NCI-H510A treated with DMSO at 0.1 percent for 48 hours (cell line): Measurements from ENCODE around the gene LGALS13.
A peak's percentile ranks its signal among the peaks of the same experiment; 100 is the strongest.

Experiments used
- DNase-seq: peaks from one replicate; lab custom pipeline; 2025; lab: John Stamatoyannopoulos, UW

The LGALS13 gene, protein sequence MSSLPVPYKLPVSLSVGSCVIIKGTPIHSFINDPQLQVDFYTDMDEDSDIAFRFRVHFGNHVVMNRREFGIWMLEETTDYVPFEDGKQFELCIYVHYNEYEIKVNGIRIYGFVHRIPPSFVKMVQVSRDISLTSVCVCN

DNA sequence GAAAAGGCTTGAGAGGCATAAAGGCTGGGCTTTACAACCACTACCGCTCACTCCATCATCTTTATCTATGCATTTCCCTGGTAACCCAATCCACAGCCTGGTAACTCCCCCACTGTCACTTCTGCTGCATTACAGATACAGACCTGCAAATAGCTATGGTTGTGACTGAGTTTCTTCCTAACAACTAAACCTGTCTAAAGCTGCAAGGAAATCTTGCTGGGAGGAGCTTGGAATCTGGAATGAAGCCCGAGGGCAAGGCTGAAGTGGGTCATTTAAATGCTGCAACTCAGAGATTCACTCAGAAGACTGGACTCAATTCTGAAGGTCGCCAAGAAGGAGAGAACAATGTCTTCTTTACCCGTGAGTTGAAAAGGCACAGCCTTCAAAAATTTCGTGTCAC is at the start of gene LGALS13:
TSS of gene LGALS13 (plus strand) at position 301 of the 400 bp plus-strand sequence. CDS start at position 346, 45 bp downstream.
- DNase-seq: no peak

DNA sequence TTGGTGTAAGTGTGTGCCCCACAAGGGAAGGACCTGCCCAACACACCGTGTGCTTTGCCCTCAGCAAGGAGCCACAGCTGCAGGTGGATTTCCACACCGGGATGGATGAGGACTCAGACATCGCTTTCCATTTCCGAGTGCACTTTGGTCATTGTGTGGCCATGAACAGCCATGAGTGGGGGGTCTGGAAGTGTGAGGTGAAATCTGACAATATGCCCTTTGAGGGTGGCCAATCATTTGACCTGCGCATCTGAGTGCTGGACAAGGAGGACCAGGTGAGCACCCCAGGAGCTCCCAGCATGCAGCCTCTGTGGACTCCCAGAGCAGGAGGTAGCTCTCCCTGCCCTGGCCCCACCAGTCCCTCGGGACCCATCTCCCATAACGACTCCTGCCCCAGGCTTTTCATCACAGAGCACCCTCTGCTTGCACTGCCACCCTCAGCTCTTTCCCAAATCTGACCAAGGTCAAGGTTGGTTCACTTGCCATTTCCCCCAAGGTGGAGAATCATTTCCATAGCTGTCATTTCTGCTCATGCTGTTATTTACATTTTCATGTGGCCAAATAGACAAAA is 49.2 kb upstream of the LGALS13 start:
- no peak for DNase-seq

DNA sequence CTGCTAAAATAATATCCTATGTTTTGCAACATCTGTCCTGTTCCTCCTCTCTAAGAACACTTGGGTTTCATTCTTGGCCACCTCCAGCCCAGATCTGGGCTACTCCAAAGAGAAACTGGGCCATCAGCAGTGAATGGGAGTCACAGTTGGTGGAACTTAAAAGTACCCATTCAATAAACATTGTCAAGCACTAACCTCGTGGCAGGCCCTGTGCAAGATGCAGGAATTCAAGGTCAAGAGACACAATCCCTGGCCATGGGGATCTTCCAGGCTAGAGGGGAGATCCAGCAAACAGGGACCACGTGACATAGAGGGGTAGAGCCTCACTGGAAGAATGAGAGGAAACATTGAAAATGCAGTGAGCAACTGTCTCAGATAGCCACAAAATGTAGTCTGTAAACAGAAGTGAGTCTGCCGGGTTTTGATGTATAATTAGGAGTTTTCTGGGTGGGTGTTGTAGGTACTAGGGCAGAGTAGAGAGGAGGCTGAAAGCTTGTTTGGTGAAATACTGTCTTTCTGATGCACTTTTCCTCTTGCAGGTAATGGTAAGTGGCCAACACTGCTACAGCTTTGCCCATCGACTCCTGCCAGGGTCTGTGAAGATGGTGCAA is 47.5 kb upstream of the LGALS13 start:
- DNase-seq: no peak

DNA sequence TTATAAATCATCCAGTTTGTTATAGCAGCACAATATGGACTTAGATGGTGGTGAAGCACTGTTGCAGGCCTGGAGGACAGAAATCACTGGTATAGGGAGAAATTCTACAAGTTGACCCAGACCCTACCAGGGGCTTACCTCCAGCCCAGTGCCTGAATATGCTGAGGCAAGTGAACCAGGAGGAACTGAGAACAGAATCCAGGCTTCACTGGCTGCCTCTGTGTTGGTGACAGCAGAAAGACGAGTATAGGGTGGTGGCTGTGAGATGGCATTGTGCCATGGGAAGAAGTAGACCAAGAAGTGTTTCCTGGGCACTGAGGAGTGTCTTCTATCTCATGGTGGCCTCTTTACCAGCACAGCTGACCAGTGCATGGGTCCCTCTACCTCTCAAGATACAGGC is 46.4 kb upstream of the LGALS13 start:
- no peak for DNase-seq

DNA sequence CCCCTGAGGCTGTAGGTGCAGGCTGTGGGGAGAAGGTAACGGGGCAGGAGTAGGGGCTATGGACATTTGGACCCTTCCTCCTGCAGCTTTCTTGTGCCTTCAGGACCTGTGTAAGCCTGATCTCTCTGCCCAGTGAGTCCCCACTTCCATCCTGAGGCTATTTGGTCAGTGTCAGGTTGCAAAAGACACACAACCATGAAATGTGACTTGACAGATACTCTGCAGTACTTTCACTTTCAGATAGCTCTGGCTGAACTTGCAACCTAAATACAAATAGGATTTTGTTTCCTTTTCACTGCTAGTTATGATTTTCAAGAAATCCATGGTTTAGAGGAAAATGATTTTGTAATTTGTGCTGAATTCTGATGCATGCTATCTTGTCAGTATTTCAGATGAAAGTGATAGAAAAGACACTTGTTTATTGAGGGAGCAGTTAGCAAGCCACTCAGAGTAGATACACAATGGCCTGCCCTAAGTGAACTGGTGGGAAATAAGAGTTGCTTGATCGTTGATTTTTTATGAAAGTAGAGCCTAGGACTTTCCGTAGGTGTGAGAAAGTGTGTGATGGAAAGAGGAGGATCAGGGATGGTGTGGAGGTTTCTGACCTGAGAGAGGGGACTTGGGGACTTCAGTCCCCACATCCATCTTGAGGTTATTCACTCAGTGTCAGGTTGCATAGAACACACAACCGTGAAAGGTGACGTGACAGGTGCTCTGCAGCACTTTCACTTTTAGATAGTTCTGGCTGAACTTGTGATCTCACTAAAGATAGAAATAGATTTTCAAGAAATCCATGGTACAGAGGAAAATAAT is 44.3 kb upstream of the LGALS13 start:
- peak; percentile 55 for DNase-seq

DNA sequence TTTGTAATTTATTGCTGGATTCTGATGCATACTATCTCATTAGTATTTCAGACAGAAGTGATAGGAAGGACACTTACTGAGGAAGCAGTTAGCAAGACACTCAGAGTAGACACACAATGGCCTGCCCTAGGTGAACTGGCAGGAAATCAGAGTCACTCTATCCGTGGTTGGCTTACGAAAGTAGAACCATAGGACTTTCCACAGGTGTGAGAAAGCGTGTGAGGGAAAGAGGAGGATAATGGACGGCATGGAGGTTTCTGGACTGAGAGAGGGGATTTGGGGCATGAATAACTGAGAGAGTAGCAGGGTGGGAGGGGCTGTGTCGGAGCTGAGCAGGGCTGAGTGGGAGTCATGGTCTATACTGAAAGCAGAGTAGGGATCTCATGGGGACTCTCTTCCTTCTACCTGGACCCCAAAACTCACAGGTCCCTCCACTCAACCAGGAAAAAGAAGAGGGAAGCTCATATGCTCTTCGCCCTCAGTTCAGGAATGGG is 43.7 kb upstream of the LGALS13 start:
- peak; percentile 34 for DNase-seq

DNA sequence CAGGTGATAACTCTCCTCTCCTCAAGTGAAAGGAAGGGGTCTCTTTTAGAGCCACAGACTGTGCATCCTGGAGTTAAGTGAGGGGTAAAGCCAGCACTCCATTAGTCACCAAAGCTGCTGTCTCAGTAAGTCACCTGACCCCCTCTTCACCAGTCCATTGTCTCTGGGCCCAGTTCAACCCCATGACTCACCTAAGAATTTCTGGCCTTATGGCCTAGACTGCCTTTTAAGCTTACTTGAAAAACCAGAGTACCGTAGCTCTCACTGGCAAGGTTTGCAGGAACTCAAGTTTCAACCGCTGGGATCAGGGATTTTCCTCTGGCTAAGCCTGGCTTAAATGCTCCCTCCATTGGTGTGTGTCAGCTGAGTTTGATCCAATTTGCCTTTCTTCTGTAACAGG is 38.9 kb upstream of the LGALS13 start:
- DNase-seq: no peak

DNA sequence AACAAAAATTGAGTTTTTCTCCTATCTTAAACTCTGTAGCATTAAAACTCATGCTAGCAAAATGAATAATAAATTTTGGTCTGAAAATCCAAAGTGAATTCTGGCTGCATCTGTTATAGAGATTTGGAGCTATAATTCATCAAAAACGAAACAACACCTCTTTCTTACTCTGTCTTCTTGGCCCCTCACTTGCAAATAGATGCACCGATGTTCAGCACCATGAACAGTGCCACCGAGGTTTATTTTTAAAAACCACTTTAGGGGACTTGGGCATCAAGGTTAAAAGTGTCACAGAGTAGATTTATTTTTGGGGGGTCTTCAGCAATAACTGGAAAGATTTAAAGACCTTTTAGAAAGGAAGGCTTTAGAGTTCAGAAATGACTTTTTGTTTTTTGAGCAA is 36.3 kb upstream of the LGALS13 start:
- DNase-seq: no peak

DNA sequence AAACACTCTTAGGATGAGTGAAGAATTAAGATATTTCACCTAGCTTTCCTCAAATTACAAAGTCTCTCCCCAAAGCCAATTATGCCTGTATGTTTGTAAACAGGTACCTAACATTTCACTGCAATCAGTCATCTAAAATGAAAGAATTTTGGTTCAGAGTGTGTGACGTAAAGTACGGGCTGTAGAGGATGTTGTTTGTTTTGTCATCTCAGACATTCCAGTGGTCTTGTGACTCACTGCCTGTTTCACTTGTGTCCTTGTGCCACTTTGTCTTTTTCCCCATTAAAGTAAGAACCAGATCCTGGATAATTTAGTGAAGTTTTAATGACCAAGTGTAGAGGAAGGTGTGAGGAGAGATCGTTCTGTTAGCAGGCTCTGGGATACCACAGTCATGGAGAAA is 33.7 kb upstream of the LGALS13 start:
- no peak for DNase-seq

DNA sequence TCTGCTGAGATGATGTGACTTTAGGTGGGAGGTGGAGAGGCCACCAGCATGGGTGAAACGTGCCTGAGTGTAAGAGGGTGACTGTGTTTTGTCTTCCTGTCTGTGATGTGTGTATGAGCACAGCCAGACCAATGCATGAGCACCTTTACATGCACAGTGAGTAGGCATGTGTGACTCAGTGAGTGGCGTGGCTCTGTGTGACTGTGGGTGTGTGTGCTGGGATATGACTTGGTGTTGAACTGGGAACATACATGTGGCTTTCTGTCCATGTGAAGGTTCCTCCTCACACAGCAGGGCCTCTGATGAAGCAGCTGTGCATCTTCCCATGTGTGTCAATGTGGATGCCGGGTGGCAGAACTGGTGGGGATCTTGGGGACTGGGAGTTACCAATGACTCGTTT is 19.9 kb upstream of the LGALS13 start:
- no peak for DNase-seq

DNA sequence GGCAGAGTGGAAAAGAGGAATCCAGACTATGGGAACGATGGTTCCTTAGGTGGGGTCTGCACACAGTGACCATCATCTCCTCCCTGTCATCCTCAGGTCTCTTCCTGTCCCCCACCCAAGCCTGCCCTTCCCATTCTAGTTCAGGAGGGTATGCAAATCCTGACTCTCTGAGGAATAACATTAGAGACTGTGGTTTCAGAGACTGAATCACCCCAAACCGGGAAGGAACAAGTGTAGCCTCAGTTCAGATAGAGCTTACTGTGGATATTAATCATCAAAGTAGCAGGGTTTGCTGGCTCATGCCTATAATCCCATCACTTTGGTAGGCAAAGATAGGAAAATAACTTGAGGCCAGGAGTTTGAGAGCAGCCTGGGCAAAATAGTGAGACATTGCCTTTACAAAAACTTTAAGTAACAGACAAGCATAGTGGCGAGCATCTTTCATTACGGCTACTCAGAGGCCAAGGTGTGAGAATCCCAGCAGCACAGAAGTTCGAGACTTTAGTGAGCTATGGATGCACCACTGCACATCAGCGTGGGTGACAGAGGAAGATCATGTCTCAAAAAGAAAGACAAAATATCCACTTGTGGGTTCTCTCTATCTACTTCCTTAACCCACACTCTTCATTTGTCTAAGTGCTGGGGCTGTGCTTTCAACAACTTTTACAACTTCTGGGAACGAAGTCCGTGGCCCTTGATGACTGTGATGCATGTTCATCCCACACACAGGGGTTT is 19.3 kb upstream of the LGALS13 start:
- no peak for DNase-seq

DNA sequence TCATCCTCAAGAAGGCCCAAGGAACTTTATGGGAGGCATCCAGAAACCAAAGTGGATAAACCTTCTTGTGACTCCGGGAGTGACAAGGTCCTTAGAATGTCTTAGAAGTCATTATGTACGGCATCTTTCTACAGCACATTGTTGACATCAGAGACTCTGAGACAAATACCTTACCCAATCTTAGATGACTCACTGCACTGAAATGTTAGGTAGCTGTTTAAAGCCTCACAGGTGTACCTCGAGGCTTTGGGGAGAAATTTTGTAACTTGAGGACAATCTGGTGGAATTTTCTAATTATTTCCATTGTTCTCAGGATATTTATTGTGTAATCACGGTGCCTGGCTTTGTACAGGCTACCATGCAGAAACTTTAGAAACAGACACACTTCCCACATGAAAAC is 14.8 kb upstream of the LGALS13 start:
- DNase-seq: no peak

DNA sequence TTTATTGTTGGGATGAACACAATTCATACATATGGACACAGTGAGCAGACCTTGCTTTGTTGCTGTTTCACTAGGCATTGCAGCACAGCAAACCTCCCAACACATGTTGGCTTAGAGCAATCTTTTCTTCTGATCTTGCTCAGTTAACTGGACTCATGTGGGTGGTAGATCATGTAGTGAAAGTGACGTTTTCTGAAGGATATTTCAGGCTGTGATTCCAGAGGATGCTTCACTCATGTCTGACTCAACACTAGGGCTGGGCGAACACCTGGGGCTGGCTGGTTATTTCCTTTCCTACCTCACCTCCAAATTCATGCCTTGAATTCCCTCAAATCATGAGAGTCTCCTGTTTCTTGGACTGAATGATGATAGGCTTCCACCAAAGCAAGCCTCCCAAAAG is 14.3 kb upstream of the LGALS13 start:
- no peak for DNase-seq

DNA sequence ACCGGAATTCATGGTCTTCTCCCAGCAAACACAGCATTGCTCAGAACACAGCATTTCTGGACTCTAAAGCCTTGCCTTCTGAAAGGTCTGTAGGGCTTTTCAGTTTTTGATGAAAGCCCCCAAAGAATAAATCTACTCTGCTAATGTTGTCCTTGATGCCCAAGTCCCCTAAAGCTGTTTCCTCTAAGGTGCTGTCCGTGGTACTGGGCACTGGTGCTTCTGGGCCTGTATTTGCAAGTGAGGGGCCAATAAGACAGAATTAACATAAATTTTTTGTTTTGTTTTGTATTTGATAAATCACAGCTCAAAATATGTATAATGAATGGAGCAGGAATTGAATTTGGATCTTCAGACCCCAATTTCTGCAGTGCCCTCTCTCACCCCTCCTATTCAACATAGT is 12.1 kb upstream of the LGALS13 start:
- DNase-seq: no peak

DNA sequence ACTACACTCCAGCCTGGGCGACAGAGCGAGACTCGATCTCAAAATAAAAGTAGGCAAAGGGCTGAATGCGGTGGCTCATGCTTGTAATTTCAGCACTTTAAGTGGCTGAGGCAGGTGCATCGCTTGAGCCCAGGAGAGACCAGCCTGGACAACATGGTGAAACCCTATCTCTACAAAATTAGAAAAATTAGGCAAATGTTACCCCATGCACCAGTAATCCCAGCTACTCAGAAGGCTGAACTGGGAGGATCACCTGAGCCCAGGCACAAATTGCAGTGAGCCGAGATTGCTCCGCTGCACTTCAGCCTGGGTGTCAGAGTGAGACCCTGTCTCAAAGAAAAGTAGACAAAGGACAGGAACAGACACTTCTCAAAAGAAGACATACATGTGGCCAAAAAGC is 9.9 kb upstream of the LGALS13 start:
- no peak for DNase-seq

DNA sequence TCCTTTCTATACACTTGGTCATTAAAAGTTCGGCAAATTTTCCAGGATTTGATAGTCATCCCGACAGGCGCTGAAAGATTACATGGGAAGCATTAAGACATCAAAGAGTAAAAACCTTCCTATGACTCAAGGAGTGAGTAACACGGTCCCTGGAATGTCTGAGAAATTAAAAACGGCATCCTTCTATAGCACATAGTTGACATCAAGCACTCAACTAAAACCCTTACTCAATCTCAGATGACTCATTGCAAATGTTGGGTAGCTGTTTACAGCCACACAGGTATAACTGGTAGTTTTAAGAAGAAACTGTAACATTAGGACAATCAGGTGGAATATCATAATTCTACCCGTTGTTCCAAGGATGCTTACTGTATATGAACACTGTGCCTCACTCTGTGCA is 6.4 kb upstream of the LGALS13 start:
- no peak for DNase-seq

DNA sequence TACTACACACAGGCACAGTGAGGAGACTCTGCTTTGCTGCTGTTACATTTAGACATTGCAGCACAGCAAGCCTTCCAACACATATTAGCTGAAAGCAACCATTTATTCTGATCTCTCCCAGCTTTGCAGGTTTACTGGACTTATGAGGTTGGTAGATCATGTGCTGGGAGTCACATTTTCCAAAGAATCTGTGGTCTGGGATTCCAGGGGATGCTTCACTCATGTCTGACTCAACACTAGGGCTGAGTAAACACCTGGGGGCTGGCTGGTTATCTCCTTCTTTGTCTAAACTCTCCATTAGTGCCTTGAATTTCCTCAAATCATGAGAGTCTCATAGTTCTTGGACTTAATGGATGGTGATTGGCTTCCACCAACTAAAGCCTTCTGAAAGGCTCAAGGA is 5.4 kb upstream of the LGALS13 start:
- no peak for DNase-seq

DNA sequence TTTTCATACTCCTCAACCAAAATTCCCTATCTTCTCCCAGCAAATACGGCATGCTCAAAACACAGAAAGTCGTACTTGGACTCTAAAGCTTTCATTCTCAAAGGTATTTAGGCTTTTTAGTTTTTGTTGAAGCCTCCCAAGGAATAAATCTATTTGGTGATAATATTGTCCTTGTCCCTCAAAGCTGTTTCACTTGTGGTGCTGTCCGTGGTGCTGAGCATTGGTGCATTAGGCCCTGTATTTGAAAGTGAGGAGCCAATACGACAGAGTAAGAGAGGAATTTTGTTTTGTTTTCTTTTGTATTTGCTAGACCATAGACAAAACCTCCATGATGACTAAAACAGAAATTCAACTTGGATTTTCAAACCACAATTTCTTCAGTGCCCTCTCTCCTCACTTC is 3.2 kb upstream of the LGALS13 start:
- no peak for DNase-seq

DNA sequence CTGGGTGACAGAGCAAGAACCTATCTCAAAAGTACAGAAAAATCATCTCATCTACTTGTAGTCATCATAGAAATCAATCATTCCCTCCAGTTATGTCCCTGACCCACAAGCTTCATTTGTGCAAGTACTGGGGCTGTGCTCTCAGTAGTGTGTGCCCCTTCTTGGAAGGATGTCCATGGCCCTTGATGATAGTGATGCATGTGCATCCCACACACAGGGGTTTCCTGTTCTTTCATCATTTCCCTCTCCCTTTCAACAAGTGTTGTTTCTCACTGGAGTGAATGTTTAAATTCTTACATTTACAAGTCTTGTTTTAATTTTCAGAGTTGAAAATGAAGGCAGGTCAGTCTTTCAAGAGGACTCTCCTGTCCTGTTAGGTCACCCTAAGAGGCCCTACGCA is 1.5 kb downstream of the LGALS13 start:
- DNase-seq: no peak

DNA sequence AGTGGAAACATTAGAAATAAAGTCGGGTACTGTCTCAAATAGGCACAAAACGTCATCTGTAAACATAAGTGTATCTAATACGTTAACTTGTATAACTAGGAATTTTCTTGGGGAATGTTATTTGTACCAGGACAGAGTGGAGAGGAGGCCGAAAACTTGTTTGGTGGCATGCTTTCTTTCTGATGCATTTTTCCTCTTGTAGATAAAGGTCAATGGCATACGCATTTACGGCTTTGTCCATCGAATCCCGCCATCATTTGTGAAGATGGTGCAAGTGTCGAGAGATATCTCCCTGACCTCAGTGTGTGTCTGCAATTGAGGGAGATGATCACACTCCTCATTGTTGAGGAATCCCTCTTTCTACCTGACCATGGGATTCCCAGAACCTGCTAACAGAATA is 4.7 kb downstream of the LGALS13 start:
- DNase-seq: no peak

DNA sequence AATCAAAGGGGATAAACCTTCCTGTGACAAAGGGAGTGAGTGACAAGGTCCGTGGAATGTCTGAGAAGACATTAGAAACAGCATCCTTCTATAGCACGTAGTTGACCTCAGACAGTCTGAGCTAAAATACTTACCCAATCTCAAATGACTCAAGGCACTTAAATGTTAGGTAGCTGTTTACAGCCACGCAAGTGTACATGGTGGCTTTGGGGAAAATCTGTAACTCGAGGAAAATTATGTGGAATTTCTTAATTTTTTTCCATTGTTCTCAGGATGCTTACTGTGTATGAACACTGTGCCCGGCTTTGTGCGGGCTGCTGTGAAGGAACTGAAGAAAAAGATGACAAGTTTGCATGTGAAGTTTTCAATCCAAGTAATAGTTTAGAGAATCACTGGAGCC is 5.2 kb downstream of the LGALS13 start:
- no peak for DNase-seq

DNA sequence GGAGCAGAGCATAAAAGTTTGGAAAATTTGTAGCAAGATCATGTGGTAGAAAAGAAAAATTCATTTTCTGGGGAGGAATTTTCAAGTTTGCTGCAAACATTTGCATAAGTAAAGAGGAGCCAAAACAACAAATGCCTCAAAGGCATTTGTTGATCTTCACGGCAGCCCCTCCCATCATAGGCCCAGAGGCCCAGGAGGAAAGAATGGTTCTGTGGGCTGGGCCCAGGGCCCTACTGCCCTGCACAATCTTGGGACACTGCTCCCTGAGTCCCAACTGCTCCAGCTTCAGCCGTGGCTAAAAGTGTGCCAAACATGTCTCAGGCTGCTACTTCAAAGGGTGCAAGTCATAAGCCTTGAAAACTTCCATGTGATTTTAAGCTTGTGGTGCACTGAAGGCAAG is 11.3 kb downstream of the LGALS13 start:
- no peak for DNase-seq
